ENCODE measurements around the gene PARD6B. TPM values are rescaled to one million over a fixed set of nuclear protein-coding genes. Genes with fewer than 3 reads are reported as not detected.

Gene PARD6B
- polyA plus RNA-seq, 1 donor from 2014 or later = 5.9 TPM

DNA sequence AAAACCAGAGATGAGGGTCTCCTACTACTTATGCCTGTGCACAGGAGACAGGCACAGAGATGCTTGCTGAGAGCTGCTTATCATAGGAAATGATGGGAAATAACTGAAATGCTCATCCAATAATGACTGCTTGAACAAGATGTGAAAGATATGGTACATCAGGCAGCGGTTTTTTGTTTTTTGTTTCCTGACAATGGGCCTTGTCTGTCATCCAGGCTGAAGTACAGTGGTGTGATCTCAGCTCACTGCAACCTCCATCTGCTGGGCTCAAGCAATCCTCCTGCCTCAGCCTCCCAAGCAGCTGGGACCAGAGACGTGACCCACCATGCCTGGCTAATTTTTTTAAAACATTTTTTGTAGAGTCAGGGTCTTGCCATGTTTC, 38.8 kb upstream of the PARD6B start:
- H3K9me3 ChIP-seq (ENCODE audit: low read length) = no peaks in the 10 kb centered on the region
- H4K20me1 ChIP-seq (ENCODE audit: insufficient read depth) = no peaks in the 10 kb centered on the region
- H3K9me2 ChIP-seq (ENCODE audit: insufficient read depth, low read length) = no peaks in the 10 kb centered on the region
- no peak overlapping the region for H3K4me3 ChIP-seq (ENCODE audit: low read length)
- no peaks in the 10 kb centered on the region for H3K79me2 ChIP-seq (replicated peaks; ENCODE audit: insufficient read depth, low read length)
- H3K4me2 ChIP-seq (ENCODE audit: low read length) = no peak overlapping the region
- no peaks in the 10 kb centered on the region for H3F3A ChIP-seq (ENCODE audit: insufficient read depth, low read length, poor library complexity, severe bottlenecking)
- TF ChIP-seq, protein P1, sequence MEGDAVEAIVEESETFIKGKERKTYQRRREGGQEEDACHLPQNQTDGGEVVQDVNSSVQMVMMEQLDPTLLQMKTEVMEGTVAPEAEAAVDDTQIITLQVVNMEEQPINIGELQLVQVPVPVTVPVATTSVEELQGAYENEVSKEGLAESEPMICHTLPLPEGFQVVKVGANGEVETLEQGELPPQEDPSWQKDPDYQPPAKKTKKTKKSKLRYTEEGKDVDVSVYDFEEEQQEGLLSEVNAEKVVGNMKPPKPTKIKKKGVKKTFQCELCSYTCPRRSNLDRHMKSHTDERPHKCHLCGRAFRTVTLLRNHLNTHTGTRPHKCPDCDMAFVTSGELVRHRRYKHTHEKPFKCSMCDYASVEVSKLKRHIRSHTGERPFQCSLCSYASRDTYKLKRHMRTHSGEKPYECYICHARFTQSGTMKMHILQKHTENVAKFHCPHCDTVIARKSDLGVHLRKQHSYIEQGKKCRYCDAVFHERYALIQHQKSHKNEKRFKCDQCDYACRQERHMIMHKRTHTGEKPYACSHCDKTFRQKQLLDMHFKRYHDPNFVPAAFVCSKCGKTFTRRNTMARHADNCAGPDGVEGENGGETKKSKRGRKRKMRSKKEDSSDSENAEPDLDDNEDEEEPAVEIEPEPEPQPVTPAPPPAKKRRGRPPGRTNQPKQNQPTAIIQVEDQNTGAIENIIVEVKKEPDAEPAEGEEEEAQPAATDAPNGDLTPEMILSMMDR (IDR thresholded peaks at IDR 0.05; ENCODE audit: poor library complexity, severe bottlenecking) = no peak
- no peak for TF ChIP-seq POLR2AphosphoS5 (IDR thresholded peaks at IDR 0.05)
- TF ChIP-seq EZH2 (IDR thresholded peaks at IDR 0.05; ENCODE audit: borderline replicate concordance, insufficient read depth, low read length, poor library complexity, severe bottlenecking) = no peak
- no peak for TF ChIP-seq EP300 (conservative IDR thresholded peaks at IDR 0.05; ENCODE audit: poor library complexity, severe bottlenecking)
- no peak for TF ChIP-seq SMC3 (conservative IDR thresholded peaks at IDR 0.05; ENCODE audit: poor library complexity)
- no peak for TF ChIP-seq MXI1 (conservative IDR thresholded peaks at IDR 0.05; ENCODE audit: poor library complexity, severe bottlenecking)
- TF ChIP-seq TAF1 (IDR thresholded peaks at IDR 0.05; ENCODE audit: low read depth) = no peak
- TF ChIP-seq RAD21 (conservative IDR thresholded peaks at IDR 0.05) = no peak
- TF ChIP-seq, protein P2, sequence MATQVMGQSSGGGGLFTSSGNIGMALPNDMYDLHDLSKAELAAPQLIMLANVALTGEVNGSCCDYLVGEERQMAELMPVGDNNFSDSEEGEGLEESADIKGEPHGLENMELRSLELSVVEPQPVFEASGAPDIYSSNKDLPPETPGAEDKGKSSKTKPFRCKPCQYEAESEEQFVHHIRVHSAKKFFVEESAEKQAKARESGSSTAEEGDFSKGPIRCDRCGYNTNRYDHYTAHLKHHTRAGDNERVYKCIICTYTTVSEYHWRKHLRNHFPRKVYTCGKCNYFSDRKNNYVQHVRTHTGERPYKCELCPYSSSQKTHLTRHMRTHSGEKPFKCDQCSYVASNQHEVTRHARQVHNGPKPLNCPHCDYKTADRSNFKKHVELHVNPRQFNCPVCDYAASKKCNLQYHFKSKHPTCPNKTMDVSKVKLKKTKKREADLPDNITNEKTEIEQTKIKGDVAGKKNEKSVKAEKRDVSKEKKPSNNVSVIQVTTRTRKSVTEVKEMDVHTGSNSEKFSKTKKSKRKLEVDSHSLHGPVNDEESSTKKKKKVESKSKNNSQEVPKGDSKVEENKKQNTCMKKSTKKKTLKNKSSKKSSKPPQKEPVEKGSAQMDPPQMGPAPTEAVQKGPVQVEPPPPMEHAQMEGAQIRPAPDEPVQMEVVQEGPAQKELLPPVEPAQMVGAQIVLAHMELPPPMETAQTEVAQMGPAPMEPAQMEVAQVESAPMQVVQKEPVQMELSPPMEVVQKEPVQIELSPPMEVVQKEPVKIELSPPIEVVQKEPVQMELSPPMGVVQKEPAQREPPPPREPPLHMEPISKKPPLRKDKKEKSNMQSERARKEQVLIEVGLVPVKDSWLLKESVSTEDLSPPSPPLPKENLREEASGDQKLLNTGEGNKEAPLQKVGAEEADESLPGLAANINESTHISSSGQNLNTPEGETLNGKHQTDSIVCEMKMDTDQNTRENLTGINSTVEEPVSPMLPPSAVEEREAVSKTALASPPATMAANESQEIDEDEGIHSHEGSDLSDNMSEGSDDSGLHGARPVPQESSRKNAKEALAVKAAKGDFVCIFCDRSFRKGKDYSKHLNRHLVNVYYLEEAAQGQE (IDR thresholded peaks at IDR 0.05; ENCODE audit: borderline replicate concordance) = no peak
- H2AFZ ChIP-seq (ENCODE audit: low read depth, low read length) = no peak overlapping the region
- H3K9ac ChIP-seq (ENCODE audit: low read length) = no peak overlapping the region
- H3K36me3 ChIP-seq (ENCODE audit: insufficient read depth, low read length) = no peaks in the 10 kb centered on the region
- peaks cover 10% of the 10 kb centered on the region for H3K27me3 ChIP-seq (ENCODE audit: insufficient read depth, low read depth, low read length)
- no peak overlapping the region for H3K27ac ChIP-seq (ENCODE audit: low read length)

DNA sequence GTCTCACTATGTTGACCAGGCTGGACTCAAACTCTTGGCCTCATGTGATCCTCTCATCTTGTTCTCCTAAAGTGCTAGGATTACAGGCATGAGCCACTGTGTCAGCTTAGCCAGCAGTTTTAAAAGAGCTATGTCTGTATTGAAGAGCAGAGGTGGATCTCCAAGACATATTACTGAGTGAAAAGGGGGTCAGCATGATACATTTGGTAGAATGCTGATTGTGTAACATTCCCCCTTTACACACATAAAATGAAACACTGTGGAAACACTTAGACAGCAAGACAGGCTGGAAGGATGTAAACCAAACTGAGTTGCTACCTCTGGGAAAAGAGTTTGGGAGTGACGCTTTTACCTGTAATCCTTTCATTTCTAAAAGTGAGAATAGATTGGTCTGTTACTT, 38.4 kb upstream of the PARD6B start:
- Histone ChIP-seq H3K9me2 (ENCODE audit: insufficient read depth, low read length) (no peaks in the 10 kb centered on the region), H3F3A (ENCODE audit: insufficient read depth, low read length, poor library complexity, severe bottlenecking) (no peaks in the 10 kb centered on the region), H3K4me3 (ENCODE audit: low read length) (no peak overlapping the region), H3K9me3 (ENCODE audit: low read length) (no peaks in the 10 kb centered on the region), H3K79me2 (replicated peaks; ENCODE audit: insufficient read depth, low read length) (no peaks in the 10 kb centered on the region), H3K27ac (ENCODE audit: low read length) (no peak overlapping the region), H4K20me1 (ENCODE audit: insufficient read depth) (no peaks in the 10 kb centered on the region), H3K4me2 (ENCODE audit: low read length) (no peak overlapping the region), H3K36me3 (ENCODE audit: insufficient read depth, low read length) (no peaks in the 10 kb centered on the region), H2AFZ (ENCODE audit: low read depth, low read length) (no peak overlapping the region), H3K9ac (ENCODE audit: low read length) (no peak overlapping the region), H3K27me3 (ENCODE audit: insufficient read depth, low read depth, low read length) (peaks cover 10% of the 10 kb centered on the region)
- TF ChIP-seq SMC3 (conservative IDR thresholded peaks at IDR 0.05; ENCODE audit: poor library complexity) (no peak), TAF1 (IDR thresholded peaks at IDR 0.05; ENCODE audit: low read depth) (no peak), POLR2AphosphoS5 (IDR thresholded peaks at IDR 0.05) (no peak)
- TF ChIP-seq, protein P2 (IDR thresholded peaks at IDR 0.05; ENCODE audit: borderline replicate concordance) = no peak
- TF ChIP-seq, protein P1 (IDR thresholded peaks at IDR 0.05; ENCODE audit: poor library complexity, severe bottlenecking) = no peak

Data from neural cell (in vitro differentiated cells).